ENCODE results near the gene LY9.
"Not testable (repeated sequence)": the region's sequence is repeated elsewhere in the genome, so short reads cannot be mapped to it uniquely, and the experiment has no call there.

LY9 gene

DNA sequence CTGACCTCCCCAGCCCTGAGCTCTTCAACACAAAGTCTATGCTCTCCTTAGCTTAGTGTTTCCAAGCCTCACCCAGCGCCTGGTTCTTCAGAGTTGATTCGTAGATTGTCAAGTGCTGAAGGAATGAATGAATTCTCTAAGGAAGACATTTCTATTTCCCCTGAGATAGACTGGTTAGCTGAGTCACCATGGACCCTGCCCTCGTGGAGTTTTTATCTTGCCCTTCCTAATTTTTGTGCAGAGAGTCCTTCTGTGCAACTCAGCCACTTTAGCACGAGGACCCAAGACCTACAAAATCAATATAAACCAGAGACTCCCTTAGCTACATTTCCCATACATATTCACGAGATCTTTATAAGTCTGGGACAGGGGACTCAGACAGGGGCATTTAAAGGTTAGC is 69.4 kb downstream of the LY9 start:
- DNase-seq (ENCODE audit: low spot score), result no peak

GRCh38 chr1:160866001-160866694 is 70.2 kb downstream of the LY9 start:
- DNase-seq (ENCODE audit: low spot score), result no peak

- no peak for DNase-seq (ENCODE audit: low spot score)
These were observed 70.8 kb downstream of the LY9 start for GRCh38 chr1:160866695-160867260.

DNA sequence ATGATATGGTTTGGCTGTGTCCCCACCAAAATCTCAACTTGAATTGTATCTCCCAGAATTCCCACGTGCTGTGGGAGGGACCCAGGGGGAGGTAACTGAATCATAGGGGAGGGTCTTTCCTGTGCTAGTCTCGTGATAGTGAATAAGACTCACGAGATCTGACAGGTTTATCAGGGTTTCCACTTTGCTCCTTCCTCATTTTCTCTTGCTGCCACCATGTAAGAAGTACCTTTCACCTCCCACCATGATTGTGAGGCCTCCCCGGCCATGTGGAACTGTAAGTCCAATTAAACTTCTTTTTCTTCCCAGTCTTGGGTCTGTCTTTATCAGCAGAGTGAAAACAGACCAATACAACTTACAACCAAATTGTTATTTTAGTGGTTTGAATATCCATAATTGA is 71.7 kb downstream of the LY9 start:
- DNase-seq (ENCODE audit: low spot score), result not testable (repeated sequence)

DNA sequence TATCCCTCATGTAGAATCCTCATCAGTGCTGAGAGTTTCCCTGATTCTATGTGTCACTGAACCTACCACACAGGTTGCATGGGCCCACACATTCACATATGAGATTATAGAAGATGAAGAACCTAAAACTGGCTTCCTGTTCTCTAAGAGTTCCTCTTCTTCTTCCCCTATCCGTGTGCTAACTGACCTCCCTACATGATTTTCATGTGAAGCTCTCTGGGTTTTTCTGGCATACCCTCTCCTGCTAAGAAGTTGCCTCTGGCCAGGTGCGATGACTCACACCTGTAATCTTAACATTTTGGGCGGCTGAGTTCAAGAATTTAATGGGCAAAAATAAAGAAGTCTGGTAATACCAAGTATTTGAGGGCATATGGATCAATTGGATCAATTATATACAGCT is 72.2 kb downstream of the LY9 start:
- no peak for DNase-seq (ENCODE audit: low spot score)

- no peak for DNase-seq (ENCODE audit: low spot score)
These were observed 79.0 kb downstream of the LY9 start for GRCh38 chr1:160874935-160875334.

DNA sequence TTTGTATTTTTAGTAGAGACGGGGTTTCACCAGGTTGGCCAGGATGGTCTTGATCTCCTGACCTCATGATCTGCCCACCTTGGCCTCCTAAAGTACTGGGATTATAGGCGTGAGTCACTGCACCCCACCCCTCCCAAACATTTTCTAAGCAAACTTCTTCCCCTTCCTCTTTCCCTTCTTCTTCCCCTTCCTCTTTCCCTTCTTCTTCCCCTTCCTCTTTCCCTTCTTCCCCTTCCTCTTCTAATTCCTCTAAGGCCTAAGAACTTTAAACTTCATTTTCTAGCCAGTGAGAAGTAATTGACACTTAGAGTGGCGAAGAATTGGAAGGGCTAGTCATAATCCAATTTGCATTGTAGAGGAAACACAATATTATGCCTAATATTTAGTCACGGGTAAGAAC is 79.6 kb downstream of the LY9 start:
- DNase-seq (ENCODE audit: low spot score), result not testable (repeated sequence)

GRCh38 chr1:160876311-160876710 is 80.3 kb downstream of the LY9 start:
- no peak for DNase-seq (ENCODE audit: low spot score)

GRCh38 chr1:160877221-160877620 is 81.2 kb downstream of the LY9 start:
- DNase-seq (ENCODE audit: low spot score), result no peak

Data from globus pallidus (tissue), 1 donor.